ENCODE data around the gene SOAT2. TPM values are rescaled to one million over a fixed set of nuclear protein-coding genes. Genes with fewer than 3 reads are reported as not detected.
"Not testable (repeated sequence)": the region's sequence is repeated elsewhere in the genome, so short reads cannot be mapped to it uniquely, and the experiment has no call there.

SOAT2 gene
- total RNA-seq, 6 donors from 2014 or later, result 0.11 to 3.1 (median 0.13) TPM; not detected in 3

DNA sequence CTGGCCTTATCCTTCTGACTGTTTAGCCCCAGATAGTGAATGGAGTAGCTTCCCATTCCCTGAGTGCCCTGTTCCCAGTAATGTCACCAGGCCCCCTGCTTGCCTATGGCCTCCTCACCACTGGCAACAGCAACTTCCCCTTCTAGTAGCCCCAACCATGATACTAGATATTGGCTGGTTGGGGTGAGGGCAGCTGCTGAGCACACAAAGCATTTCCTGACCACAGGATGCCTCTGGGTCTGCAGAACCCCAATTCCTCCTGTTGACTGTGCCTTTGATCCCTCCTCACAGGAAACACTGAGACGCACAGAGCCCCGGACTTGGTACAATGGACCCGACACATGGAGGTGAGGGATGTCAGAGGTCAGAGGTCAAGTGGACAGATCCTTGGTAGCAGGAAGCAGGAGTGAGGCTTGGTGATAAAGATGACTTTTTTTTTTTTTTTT is 597 bp downstream of the SOAT2 start:
- Histone ChIP-seq H3K4me3 (no peak overlapping the region), H3K27me3 (no peaks in the 10 kb centered on the region), H3K27ac (peak overlapping the region in 1 of 4 donors; percentile 52), H3K4me1 (peaks cover 5 to 17% (median 9%) of the 10 kb centered on the region in 4 donors), H3K9me3 (no peaks in the 10 kb centered on the region), H3K36me3 (no peaks in the 10 kb centered on the region)
- ATAC-seq (ENCODE audit: low FRiP score in 2 of 2) (no peak), DNase-seq (peak in 1 of 2 donors; percentile 32)
- WGBS, 2 donors, result 34 to 45% methylated on average over 3 of the region's 3 CpGs
- TF ChIP-seq POLR2AphosphoS5 (IDR thresholded peaks at IDR 0.05), result peak in 1 of 2 donors; percentile 13
- TF ChIP-seq, protein P1, sequence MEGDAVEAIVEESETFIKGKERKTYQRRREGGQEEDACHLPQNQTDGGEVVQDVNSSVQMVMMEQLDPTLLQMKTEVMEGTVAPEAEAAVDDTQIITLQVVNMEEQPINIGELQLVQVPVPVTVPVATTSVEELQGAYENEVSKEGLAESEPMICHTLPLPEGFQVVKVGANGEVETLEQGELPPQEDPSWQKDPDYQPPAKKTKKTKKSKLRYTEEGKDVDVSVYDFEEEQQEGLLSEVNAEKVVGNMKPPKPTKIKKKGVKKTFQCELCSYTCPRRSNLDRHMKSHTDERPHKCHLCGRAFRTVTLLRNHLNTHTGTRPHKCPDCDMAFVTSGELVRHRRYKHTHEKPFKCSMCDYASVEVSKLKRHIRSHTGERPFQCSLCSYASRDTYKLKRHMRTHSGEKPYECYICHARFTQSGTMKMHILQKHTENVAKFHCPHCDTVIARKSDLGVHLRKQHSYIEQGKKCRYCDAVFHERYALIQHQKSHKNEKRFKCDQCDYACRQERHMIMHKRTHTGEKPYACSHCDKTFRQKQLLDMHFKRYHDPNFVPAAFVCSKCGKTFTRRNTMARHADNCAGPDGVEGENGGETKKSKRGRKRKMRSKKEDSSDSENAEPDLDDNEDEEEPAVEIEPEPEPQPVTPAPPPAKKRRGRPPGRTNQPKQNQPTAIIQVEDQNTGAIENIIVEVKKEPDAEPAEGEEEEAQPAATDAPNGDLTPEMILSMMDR (IDR thresholded peaks at IDR 0.05), result no peak

DNA sequence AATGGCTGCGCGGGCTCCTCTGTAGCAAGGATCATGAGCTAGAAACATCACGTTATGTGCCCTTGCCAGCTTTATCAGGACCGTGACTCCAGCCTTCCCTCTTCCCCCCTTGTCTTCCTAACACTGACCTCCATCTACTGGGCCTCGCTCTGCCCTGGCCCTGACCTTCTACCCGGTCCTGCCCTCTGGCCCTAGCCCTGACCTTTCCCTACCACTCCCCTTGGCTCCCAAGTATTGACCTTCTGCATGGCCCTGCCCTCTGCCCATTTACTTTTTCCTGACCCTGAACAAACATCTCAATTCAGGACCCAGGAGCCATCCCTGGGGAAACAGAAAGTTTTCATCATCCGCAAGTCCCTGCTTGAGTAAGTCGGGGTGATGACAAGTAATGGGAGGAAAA is 2.0 kb downstream of the SOAT2 start:
- Histone ChIP-seq H3K36me3 (no peaks in the 10 kb centered on the region), H3K27me3 (no peaks in the 10 kb centered on the region), H3K4me3 (no peak overlapping the region), H3K9me3 (no peaks in the 10 kb centered on the region), H3K4me1 (peaks cover 0 to 11% (median 4%) of the 10 kb centered on the region in 4 donors), H3K27ac (no peak overlapping the region)
- no peak for DNase-seq
- 90 to 94% methylated on average over 8 of the region's 8 CpGs for WGBS, 2 donors
- no peak for TF ChIP-seq EP300 (IDR thresholded peaks at IDR 0.05)
- TF ChIP-seq POLR2A (IDR thresholded peaks at IDR 0.05), result no peak
- TF ChIP-seq, protein P1 (IDR thresholded peaks at IDR 0.05), result no peak
- no peak for TF ChIP-seq POLR2AphosphoS5 (IDR thresholded peaks at IDR 0.05)
- ATAC-seq (ENCODE audit: low FRiP score in 2 of 2), result no peak

DNA sequence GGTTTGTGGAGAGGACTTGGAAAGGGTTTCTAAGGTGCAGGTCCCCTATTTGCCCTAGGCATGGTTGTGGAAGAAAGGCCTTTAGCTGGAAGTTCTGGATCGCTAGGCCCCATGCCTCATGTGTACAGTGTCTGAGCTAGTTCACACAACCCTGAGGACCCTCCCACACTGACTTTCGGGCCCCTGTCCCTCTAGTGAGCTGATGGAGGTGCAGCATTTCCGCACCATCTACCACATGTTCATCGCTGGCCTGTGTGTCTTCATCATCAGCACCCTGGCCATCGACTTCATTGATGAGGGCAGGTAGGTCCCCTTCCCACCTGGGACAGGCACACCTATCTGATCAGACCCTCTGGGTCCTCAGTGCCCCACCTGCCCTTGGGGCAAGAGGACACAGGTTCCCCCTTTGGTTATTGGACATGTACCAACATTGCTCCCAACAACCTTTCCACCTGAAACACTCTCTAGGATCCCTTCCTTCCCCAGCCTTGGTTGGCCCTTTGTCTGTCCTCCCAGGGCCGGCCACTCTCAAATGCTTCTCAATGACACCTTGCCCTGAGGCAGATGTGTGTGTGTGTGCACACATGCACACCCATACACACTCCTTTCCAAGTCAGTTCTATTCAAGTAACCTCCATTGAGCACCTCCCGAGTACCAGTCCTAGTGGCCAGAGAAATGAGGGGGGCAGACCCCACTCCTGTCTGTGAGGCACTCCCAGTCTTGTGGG is 2.6 kb downstream of the SOAT2 start:
- Histone ChIP-seq H3K27ac (no peak overlapping the region), H3K9me3 (no peaks in the 10 kb centered on the region), H3K4me3 (no peak overlapping the region), H3K4me1 (peaks cover 0 to 11% (median 4%) of the 10 kb centered on the region in 4 donors), H3K27me3 (no peaks in the 10 kb centered on the region), H3K36me3 (no peaks in the 10 kb centered on the region)
- DNase-seq (no peak), ATAC-seq (ENCODE audit: low FRiP score in 2 of 2) (no peak)
- TF ChIP-seq, protein P1 (IDR thresholded peaks at IDR 0.05), result no peak
- no peak for TF ChIP-seq EP300 (IDR thresholded peaks at IDR 0.05)
- WGBS, 2 donors, result 87 to 90% methylated on average over 5 to 7 of the region's 7 CpGs

DNA sequence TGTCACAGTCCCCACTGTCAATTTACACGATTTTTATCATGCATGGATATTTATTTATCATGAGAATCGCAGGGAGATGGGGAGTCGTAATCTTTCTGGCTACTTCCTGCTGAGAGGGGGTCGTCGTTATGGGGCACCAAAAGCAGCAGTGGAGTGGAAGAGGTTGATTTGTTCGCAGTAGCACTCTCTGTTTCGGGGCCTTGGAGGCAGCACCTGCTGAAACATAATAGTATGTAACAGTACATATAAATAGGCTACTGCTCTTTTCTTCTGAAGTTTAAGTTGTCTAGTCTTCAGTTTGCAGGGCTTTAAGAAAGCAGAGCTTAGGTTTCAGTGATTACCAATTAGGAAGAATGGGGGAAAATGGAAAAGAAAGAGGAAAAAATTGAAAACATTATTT is 3.8 kb downstream of the SOAT2 start:
- TF ChIP-seq POLR2AphosphoS5 (IDR thresholded peaks at IDR 0.05) (no peak), EP300 (IDR thresholded peaks at IDR 0.05) (no peak)
- ATAC-seq (ENCODE audit: low FRiP score in 2 of 2), result no peak

DNA sequence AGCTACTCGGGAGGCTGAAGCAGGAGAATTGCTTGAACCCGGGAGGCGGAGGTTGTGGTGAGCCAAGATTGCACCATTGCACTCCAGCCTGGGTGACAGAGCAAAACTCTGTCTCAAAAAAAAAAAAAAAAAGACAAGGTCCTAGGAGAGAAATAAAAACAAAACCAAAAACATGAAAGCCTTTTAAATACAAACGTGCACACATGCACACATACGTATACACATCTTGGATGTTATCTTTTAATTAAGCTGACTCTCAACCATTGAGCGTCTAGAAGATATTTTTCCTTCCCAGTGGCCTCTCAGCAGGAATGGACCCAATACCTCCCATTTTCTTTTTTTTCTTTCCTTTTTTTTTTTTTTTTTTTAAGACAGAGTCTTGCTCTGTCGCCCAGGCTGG is 9.1 kb downstream of the SOAT2 start:
- not testable (repeated sequence) for H3K4me1 ChIP-seq; H3K36me3 ChIP-seq; DNase-seq; H3K4me3 ChIP-seq; H3K9me3 ChIP-seq; H3K27me3 ChIP-seq; H3K27ac ChIP-seq; ATAC-seq (ENCODE audit: low FRiP score in 2 of 2)
- 79 to 90% methylated on average over 7 of the region's 7 CpGs for WGBS, 2 donors

More for the DNA sequence above, 3.8 kb downstream of the SOAT2 start:
- no peak overlapping the region for H3K4me3 ChIP-seq
- H3K27me3 ChIP-seq, result no peaks in the 10 kb centered on the region
- 62 to 65% methylated on average over 7 of the region's 7 CpGs for WGBS, 2 donors
- H3K9me3 ChIP-seq, result no peaks in the 10 kb centered on the region
- H3K27ac ChIP-seq, result no peak overlapping the region
- H3K36me3 ChIP-seq, result no peaks in the 10 kb centered on the region
- DNase-seq, result no peak
- peaks cover 0 to 10% (median 4%) of the 10 kb centered on the region in 4 donors for H3K4me1 ChIP-seq

DNA sequence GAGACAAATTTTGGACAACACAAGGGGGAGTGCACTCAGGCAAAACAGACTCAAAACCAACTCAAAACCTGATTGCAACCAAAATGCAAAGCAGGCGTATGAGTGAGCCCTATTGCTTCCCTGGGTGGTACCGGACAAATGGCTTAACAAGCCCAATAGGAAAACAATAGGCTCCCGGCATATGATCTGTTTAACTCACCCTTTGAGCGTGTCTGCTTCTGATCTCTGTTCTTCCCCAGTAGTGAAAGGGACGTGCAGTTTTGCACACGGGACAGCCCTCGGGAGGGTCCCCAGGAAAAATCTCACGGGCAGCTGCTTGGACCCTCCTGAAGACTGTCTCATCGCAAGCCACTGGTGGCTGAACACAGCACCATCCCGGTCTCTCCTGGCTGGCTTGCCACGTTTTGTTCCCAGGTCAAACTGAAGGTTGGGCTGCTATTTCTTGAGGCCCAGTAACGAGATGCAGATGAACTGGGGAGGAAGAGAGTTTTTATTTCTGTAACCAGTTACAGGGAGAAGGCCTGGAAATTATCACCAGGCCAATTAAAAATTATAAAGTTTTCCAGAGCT is 9.9 kb downstream of the SOAT2 start:
- DNase-seq (no peak), ATAC-seq (ENCODE audit: low FRiP score in 2 of 2) (no peak)
- Histone ChIP-seq H3K4me3 (no peak overlapping the region), H3K27ac (no peak overlapping the region), H3K27me3 (no peaks in the 10 kb centered on the region), H3K9me3 (no peaks in the 10 kb centered on the region), H3K36me3 (no peaks in the 10 kb centered on the region), H3K4me1 (no peaks in the 10 kb centered on the region)
- 91% methylated on average over 9 to 12 of the region's 12 CpGs for WGBS, 2 donors
- TF ChIP-seq POLR2A (IDR thresholded peaks at IDR 0.05) (no peak), POLR2AphosphoS5 (IDR thresholded peaks at IDR 0.05) (no peak), EP300 (IDR thresholded peaks at IDR 0.05) (no peak)
- TF ChIP-seq, protein P1 (IDR thresholded peaks at IDR 0.05), result no peak
